ENCODE measurements around the gene RBM23.

Gene RBM23

DNA sequence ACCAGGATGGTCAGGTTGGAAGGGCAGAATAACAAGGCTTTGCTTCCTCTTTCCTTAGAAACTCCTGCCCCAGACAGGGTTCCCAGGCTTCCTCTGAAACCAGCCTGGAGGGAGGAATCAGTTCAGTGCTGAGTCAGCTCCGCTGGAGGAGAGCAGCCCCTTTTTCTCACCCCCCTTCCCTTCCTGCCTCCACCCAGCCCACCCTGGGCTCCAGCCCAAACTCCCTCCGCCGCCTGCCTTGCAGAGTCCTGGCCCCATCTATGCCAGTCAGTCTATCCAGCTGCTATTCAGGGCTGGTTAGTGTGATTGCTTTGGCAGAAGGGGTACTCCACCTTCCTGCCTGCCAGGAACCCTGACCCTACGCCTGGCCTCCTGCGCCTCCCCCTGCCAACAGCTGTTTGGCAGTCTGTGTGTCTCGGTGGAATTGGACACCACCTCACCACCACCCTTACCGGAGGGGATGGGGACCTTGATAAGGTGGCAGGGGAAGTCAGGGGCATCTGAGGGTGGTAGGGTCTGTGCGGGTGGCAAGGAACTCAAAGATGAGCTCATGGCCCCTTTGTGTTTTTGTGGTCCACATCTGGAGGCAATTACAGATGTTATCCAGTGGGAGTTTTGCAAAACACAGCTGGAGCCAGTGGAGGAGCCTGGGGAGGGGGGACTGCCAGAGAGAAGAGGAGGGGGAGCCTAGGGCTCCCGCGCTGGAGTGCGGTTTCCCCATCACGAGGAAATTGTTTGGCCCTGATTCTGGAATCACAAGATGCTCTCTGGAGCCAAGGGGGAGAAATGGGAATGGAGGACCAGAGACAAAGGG is 70.4 kb downstream of the RBM23 start:
- Histone ChIP-seq H3K4me3 (no peak overlapping the region), H3K27ac (peak overlapping the region in 20 of 21 experiments; percentile 69 to 92 (median 80))

DNA sequence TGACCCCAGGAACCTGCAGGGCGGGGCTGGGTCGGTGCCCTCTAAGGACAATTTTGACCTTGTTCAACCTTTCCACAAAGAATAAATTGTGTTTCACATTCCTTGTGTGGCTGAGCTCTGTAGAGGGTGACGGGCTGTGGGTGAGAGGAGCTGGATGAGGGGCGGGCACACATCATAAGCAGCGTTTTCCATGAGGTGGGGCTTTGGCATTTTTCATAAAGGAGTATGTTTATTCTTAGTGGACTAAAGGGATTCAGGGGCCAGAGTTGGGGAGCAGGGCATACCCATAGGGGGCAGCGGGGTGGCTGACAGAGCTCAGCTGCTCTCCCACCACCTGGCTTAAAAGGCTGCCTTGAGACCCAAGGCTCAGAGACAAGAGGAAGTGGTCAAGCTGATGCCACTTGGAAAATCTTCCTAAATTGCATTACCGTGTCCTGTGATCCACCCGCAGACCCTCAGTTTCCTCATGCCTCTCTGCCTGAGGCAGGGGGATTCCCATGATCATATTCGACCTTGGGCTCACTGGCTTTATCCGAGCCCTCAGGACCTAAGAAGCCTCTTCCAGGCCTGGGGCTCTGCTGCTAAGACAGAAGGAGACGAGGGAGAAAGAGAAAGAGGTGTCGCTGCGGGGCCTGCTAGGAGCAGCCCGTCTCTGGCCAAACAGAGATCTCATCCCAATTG is 71.1 kb downstream of the RBM23 start:
- Histone ChIP-seq H3K27ac (peak overlapping the region in 20 of 21 experiments; percentile 14 to 92 (median 79)), H3K4me3 (no peak overlapping the region)

DNA sequence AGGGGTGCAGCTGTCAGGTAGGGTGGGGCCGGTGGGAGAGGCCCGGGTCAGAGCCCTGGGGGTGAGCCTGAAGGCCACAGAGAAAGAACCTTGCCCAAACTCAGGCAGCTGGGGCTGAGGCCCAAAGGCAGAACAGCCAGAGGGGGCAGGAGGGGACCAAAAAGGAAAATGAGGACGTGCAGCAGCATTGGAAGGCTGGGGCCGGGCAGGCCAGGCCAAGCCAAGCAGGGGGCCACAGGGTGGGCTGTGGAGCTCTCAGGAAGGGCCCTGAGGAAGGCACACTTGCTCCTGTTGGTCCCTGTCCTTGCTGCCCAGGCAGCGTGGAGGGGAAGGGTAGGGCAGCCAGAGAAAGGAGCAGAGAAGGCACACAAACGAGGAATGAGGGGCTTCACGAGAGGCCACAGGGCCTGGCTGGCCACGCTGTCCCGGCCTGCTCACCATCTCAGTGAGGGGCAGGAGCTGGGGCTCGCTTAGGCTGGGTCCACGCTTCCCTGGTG is 72.1 kb downstream of the RBM23 start:
- no peak overlapping the region for H3K4me3 ChIP-seq
- peak overlapping the region in 20 of 21 experiments; percentile 14 to 92 (median 79) for H3K27ac ChIP-seq

DNA sequence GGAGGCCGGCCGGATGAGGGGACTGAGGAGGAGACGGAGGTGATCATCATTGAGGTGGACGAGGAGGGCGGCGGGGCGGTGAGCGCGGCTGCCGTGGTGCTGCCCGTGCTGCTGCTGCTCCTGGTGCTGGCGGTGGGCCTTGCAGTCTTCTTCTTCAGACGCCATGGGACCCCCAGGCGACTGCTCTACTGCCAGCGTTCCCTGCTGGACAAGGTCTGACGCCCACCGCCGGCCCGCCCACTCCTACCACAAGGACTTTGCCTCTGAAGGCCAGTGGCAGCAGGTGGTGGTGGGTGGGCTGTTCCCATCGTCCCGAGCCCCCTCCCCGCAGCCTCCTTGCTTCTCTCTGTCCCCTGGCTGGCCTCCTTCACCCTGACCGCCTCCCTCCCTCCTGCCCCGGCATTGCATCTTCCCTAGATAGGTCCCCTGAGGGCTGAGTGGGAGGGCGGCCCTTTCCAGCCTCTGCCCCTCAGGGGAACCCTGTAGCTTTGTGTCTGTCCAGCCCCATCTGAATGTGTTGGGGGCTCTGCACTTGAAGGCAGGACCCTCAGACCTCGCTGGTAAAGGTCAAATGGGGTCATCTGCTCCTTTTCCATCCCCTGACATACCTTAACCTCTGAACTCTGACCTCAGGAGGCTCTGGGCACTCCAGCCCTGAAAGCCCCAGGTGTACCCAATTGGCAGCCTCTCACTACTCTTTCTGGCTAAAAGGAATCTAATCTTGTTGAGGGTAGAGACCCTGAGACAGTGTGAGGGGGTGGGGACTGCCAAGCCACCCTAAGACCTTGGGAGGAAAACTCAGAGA is 72.9 kb downstream of the RBM23 start:
- Histone ChIP-seq H3K27ac (peak overlapping the region in 19 of 21 experiments; percentile 49 to 92 (median 79)), H3K4me3 (no peak overlapping the region)

DNA sequence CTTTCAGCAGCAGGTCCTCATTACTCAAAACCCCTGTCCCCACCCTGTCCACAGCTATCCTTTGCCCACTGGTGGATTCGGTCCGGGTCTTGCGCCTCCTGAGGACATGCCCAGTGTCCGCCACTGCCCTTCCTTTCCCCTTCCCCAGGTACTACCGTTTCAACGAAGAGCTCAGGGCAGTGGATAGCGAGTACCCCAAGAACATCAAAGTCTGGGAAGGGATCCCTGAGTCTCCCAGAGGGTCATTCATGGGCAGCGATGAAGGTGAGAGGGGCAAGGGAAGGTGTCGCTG is 73.9 kb downstream of the RBM23 start:
- no peak overlapping the region for H3K4me3 ChIP-seq
- peak overlapping the region in 11 of 21 experiments; percentile 6 to 92 (median 72) for H3K27ac ChIP-seq

DNA sequence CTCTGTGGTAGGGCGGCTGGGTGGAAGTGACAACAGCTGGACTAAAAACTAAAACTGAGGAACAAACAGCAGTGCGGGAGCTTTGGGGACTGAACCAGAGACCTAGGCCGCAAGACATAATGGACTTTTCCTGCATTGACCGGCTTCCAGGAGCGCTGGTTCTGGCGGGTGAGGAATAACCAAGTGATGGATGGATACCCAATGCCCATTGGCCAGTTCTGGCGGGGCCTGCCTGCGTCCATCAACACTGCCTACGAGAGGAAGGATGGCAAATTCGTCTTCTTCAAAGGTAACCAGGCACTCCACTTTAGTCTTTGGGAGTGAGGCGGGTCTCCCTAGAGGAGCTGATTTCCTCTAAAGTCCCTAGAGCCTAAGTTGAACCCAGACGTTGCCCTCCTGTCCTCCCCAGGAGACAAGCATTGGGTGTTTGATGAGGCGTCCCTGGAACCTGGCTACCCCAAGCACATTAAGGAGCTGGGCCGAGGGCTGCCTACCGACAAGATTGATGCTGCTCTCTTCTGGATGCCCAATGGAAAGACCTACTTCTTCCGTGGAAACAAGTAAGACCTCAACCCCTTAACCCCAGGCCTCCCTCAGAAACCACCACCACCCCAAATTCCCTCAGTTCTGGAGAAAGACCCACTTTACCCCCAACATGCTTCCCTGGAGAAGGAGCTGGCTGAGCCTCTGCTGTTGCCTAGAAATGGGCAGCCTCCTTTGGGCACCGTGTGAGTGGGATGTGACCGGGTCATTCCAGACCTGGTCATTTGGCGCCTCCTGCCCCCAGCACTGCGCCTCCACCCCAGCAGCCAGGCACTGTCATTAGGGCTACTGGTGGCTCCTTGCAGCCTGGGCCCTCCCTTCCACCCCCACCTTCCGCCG is 74.5 kb downstream of the RBM23 start:
- Histone ChIP-seq H3K27ac (peak overlapping the region in 11 of 21 experiments; percentile 6 to 92 (median 72)), H3K4me3 (no peak overlapping the region)
